ENCODE results near the gene TRIP10. TPM values are rescaled to one million over a fixed set of nuclear protein-coding genes. Genes with fewer than 3 reads are reported as not detected.

Gene TRIP10
- total and polyA plus RNA-seq, 4 donors, result 3.4 to 9.9 (median 7.4) TPM

- H3K36me3 ChIP-seq (ENCODE audit: control insufficient read depth in 4 of 4, insufficient read depth in 3 of 4, low read depth in 1 of 4, low read length in 3 of 4), result peaks cover 5 to 35% (median 30%) of the 10 kb centered on the region in 4 donors
- H3K4me3 ChIP-seq (ENCODE audit: low read depth in 1 of 3, low read length in 3 of 3), result peak overlapping the region; percentile 49 to 74 (median 66)
- H3K27ac ChIP-seq (ENCODE audit: low read depth in 1 of 2, low read length in 2 of 2), result peak overlapping the region in 1 of 2 donors; percentile 37
- no peaks in the 10 kb centered on the region for H3K9me3 ChIP-seq (ENCODE audit: control insufficient read depth in 4 of 4, low read length in 3 of 4)
- peaks cover 0 to 44% (median 31%) of the 10 kb centered on the region in 4 donors for H3K4me1 ChIP-seq (ENCODE audit: control insufficient read depth in 4 of 4, insufficient read depth in 4 of 4, low read length in 3 of 4)
- no peak for DNase-seq (ENCODE audit: low spot score)
- WGBS, result 41% methylated on average over 4 of the region's 4 CpGs
- H3K27me3 ChIP-seq (ENCODE audit: control insufficient read depth in 4 of 4, insufficient read depth in 4 of 4, low read length in 3 of 4), result no peaks in the 10 kb centered on the region
- TF ChIP-seq HNF4G (IDR thresholded peaks at IDR 0.05) (no peak), GABPA (IDR thresholded peaks at IDR 0.05 in 1 of 2, conservative IDR thresholded peaks at IDR 0.05 in 1 of 2) (no peak), TAF1 (conservative IDR thresholded peaks at IDR 0.05) (no peak), JUND (IDR thresholded peaks at IDR 0.05) (no peak), RAD21 (IDR thresholded peaks at IDR 0.05) (no peak), CTCF (IDR thresholded peaks at IDR 0.05; ENCODE audit: low read depth, low read length, missing input control) (no peak), ATF3 (IDR thresholded peaks at IDR 0.05) (no peak), FOXA2 (IDR thresholded peaks at IDR 0.05) (no peak), REST (IDR thresholded peaks at IDR 0.05) (no peak), RXRA (IDR thresholded peaks at IDR 0.05) (no peak), EGR1 (IDR thresholded peaks at IDR 0.05; ENCODE audit: low read depth in 2 of 2) (no peak), MAX (IDR thresholded peaks at IDR 0.05) (no peak), SP1 (IDR thresholded peaks at IDR 0.05) (no peak), ZBTB33 (IDR thresholded peaks at IDR 0.05) (no peak), HNF4A (conservative IDR thresholded peaks at IDR 0.05) (no peak), YY1 (IDR thresholded peaks at IDR 0.05) (no peak)
- no peak overlapping the region for H3K9ac ChIP-seq (ENCODE audit: low read depth in 1 of 2, low read length in 2 of 2)
Measured at GRCh38 chr19:6717441-6717971, 22.0 kb upstream of the TRIP10 start.
